PC-3 (cell line): ENCODE data around the gene PPP2R5B. TPM values are rescaled to one million over a fixed set of nuclear protein-coding genes. Genes with fewer than 3 reads are reported as not detected.

Experiments
- ATAC-seq: fragments of 200-7000 bp; cut with Tn5 transposase; 2 replicates; pipeline ENCODE4 v1.9.1; 2020; ENCODE audit warnings: mild to moderate bottlenecking, moderate library complexity
- BruUV-seq: library from RNA; stranded (reverse); fragments of 400-500 nt; replicated peaks from 2 replicates; lab custom pipeline; 2021; lab: Mats Ljungman, UMichigan
- CTCF ChIA-PET: fragments of 300-600 bp; sonication (Branson Sonifier 250); formaldehyde crosslinking; loops from one replicate; lab custom pipeline; 2022; ENCODE audit warnings: antibody characterized with exemption; lab: Charles Lee
- POLR2A ChIA-PET: fragments of 300-600 bp; sonication (Branson Sonifier 250); formaldehyde crosslinking; loops from one replicate; lab custom pipeline; 2022; ENCODE audit warnings: antibody characterized with exemption; ENCODE audit not compliant: unreplicated experiment; lab: Charles Lee
- DNase-seq: peaks from one replicate; pipeline ENCODE4 v3.0.0-alpha.2; 2015
- H2AFZ ChIP-seq: fragments of 300-600 bp; sonication (generic); 2 replicates; pipeline ENCODE4 v1.6.0; 2016; ENCODE audit warnings: antibody characterized with exemption, low read length
- H3F3A ChIP-seq: fragments of 300-600 bp; sonication (generic); one replicate; pipeline ENCODE4 v1.6.0; 2017; ENCODE audit warnings: antibody characterized with exemption, low read length, control low read depth, mild to moderate bottlenecking; ENCODE audit not compliant: unreplicated experiment
- H3K27ac ChIP-seq: fragments of 300-600 bp; sonication (generic); 2 replicates; pipeline ENCODE4 v1.5.1; 2016; ENCODE audit warnings: mild to moderate bottlenecking, low read length
- H3K27me3 ChIP-seq: fragments of 300-600 bp; sonication (generic); 2 replicates; pipeline ENCODE4 v1.6.1; 2016; ENCODE audit warnings: low read length, mixed read lengths
- H3K36me3 ChIP-seq: fragments of 300-600 bp; sonication (generic); 2 replicates; pipeline ENCODE4 v1.6.1; 2016; ENCODE audit warnings: low read depth, mixed run types, low read length, mixed read lengths
- H3K4me1 ChIP-seq: fragments of 300-600 bp; sonication (generic); 2 replicates; pipeline ENCODE4 v1.5.1; 2016; ENCODE audit warnings: low read length; ENCODE audit not compliant: insufficient read depth
- H3K4me2 ChIP-seq: fragments of 300-600 bp; sonication (generic); 2 replicates; pipeline ENCODE4 v1.6.0; 2016; ENCODE audit warnings: low read length
- H3K4me3 ChIP-seq: fragments of 300-600 bp; sonication (generic); 2 replicates; pipeline ENCODE4 v1.5.1; 2016; ENCODE audit warnings: mild to moderate bottlenecking, low read length, mixed read lengths
- H3K79me2 ChIP-seq: fragments of 300-600 bp; sonication (generic); 2 replicates; pipeline ENCODE4 v1.6.1; 2017; ENCODE audit warnings: low read length, mixed read lengths
- H3K9ac ChIP-seq: fragments of 300-600 bp; sonication (generic); 2 replicates; pipeline ENCODE4 v1.6.0; 2016; ENCODE audit warnings: mild to moderate bottlenecking, low read length
- H3K9me2 ChIP-seq: fragments of 300-600 bp; sonication (generic); replicated peaks from 2 replicates; pipeline ENCODE4 v1.6.1; 2016; ENCODE audit warnings: mixed run types, low read length, mixed read lengths
- H3K9me3 ChIP-seq: fragments of 300-600 bp; sonication (generic); 2 replicates; pipeline ENCODE4 v1.6.1; 2016; ENCODE audit warnings: low read length, mixed read lengths
- H4K20me1 ChIP-seq: fragments of 300-600 bp; sonication (generic); 2 replicates; pipeline ENCODE4 v1.6.1; 2016; ENCODE audit warnings: low read length, mixed read lengths
- EZH2 ChIP-seq: fragments of 300-600 bp; sonication (generic); IDR thresholded peaks from one replicate; pipeline ENCODE4 v1.6.1; 2017; ENCODE audit warnings: antibody characterized with exemption, mild to moderate bottlenecking, low read length; ENCODE audit not compliant: unreplicated experiment
- EZH2phosphoT487 ChIP-seq: fragments of 300-600 bp; sonication (generic); IDR thresholded peaks from 2 replicates; pipeline ENCODE4 v1.6.1; 2018; ENCODE audit warnings: mild to moderate bottlenecking, antibody characterized with exemption, low read length, borderline replicate concordance
- intact Hi-C: fragments of 100-400 bp; cut with micrococcal nuclease; formaldehyde crosslinking; loops from 2 replicates; pipeline ENCODE4 v1.9.0; 2023
- total RNA-seq: library from RNA; depleted of rRNA; stranded (reverse); fragments of >200 nt; gene quantifications from 2 replicates; pipeline ENCODE4 v1.2.3, GENCODE V29; 2014
- TF ChIP-seq, protein P1 (sequence below): fragments of 300-600 bp; sonication (generic); conservative IDR thresholded peaks from 2 replicates; pipeline ENCODE4 v1.5.1; 2017; ENCODE audit warnings: antibody characterized with exemption, low read depth, mild to moderate bottlenecking, low read length

Gene PPP2R5B
- total RNA-seq, 1 experiment from 2014 or later, result 24.9 TPM

DNA sequence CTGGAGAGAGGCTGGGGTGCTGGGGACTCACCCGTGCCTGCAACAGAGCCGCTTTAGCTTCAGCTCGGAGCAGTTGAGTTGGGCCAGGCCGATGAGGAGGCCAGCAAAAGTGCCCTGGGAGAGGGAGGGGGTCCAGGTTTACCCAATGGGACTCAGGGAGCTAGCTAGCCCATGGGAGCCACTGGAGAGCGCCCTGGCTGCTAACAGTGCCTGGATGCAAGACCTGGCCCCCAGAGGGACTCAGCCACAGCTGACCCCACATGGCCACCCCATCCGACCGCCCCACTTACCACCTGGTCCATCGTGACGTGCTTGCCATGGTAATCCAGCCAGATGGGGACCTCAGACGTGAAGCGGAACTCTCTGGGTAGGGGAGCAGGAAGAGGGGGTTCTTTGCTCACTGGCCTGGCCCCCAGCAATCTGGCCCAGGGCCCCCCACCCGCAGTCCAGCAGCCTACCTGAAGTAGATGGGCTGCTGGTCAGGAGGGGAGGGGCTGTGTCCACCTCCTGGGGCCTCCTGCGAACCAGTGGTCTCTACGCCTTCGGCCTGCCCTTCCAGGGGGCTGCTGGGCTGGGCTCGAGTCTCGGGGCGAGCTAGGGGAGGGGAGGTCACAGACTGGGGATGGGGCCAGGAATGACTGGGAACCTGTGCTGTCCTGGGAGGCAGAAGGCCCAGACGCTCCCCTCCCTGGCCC lies 27.0 kb upstream of the PPP2R5B start:
- TF ChIP-seq EZH2phosphoT487 (no peak), EZH2 (no peak)
- TF ChIP-seq, protein P1, sequence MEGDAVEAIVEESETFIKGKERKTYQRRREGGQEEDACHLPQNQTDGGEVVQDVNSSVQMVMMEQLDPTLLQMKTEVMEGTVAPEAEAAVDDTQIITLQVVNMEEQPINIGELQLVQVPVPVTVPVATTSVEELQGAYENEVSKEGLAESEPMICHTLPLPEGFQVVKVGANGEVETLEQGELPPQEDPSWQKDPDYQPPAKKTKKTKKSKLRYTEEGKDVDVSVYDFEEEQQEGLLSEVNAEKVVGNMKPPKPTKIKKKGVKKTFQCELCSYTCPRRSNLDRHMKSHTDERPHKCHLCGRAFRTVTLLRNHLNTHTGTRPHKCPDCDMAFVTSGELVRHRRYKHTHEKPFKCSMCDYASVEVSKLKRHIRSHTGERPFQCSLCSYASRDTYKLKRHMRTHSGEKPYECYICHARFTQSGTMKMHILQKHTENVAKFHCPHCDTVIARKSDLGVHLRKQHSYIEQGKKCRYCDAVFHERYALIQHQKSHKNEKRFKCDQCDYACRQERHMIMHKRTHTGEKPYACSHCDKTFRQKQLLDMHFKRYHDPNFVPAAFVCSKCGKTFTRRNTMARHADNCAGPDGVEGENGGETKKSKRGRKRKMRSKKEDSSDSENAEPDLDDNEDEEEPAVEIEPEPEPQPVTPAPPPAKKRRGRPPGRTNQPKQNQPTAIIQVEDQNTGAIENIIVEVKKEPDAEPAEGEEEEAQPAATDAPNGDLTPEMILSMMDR, result no peak
- H3K9me2 ChIP-seq, result no peaks in the 10 kb centered on the region
- no peaks in the 10 kb centered on the region for H3F3A ChIP-seq
- H3K27ac ChIP-seq, result no peak overlapping the region
- POLR2A ChIA-PET, result no interaction called here
- no peaks in the 10 kb centered on the region for H4K20me1 ChIP-seq
- no peak overlapping the region for H2AFZ ChIP-seq
- no peaks in the 10 kb centered on the region for H3K79me2 ChIP-seq
- H3K4me3 ChIP-seq, result no peak overlapping the region
- H3K4me1 ChIP-seq, result peaks cover 7% of the 10 kb centered on the region; the same call in 1 of the 2 replicates
- CTCF ChIA-PET, result interaction anchor here (0.7 kb wide), 1 partner anchor 20 kb away, joined by 7 read pairs; no protein-coding TSS in a partner anchor
- no peak for ATAC-seq
- no peaks in the 10 kb centered on the region for H3K9me3 ChIP-seq
- peaks cover 12% of the 10 kb centered on the region; the same call in 1 of the 2 replicates for H3K36me3 ChIP-seq
- intact Hi-C loops, result no loop called here
- no peak overlapping the region for H3K4me2 ChIP-seq
- no peaks in the 10 kb centered on the region for H3K27me3 ChIP-seq
- H3K9ac ChIP-seq, result no peak overlapping the region
- no TSS peak for BruUV-seq
- DNase-seq, result no peak

DNA sequence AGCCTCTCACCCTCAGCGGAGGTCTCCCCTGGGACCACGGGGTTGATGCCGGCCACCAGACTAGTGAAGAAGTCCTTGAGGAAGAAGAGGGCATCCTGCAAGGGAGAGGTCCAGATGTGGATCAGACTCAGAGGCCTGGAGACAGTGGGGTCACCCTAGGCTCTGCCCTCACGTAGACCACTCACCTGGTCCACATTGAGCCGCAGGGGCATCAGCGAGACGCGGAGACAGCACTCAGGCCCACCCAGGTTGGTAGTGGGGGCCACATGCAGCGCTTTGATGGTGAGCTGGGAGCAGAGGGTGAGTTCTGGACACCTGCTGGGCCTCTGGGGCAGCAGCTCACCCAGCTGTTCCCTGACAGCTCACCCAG lies 26.4 kb upstream of the PPP2R5B start:
- no peak overlapping the region for H3K4me3 ChIP-seq
- peaks cover 14% of the 10 kb centered on the region for H3K36me3 ChIP-seq
- H3F3A ChIP-seq, result no peaks in the 10 kb centered on the region
- H3K4me2 ChIP-seq, result no peak overlapping the region
- no peaks in the 10 kb centered on the region for H4K20me1 ChIP-seq
- CTCF ChIA-PET, result no interaction called here
- DNase-seq, result no peak
- H3K9me3 ChIP-seq, result no peaks in the 10 kb centered on the region
- TF ChIP-seq, protein P1, result no peak
- TF ChIP-seq EZH2phosphoT487 (no peak), EZH2 (no peak)
- no peaks in the 10 kb centered on the region for H3K27me3 ChIP-seq
- no peak for ATAC-seq
- H3K9ac ChIP-seq, result no peak overlapping the region
- intact Hi-C loops, result no loop called here
- no peak overlapping the region for H3K27ac ChIP-seq
- no TSS peak for BruUV-seq
- POLR2A ChIA-PET, result no interaction called here
- peaks cover 7% of the 10 kb centered on the region; the same call in 1 of the 2 replicates for H3K4me1 ChIP-seq
- no peaks in the 10 kb centered on the region for H3K9me2 ChIP-seq
- H2AFZ ChIP-seq, result no peak overlapping the region
- H3K79me2 ChIP-seq, result no peaks in the 10 kb centered on the region

DNA sequence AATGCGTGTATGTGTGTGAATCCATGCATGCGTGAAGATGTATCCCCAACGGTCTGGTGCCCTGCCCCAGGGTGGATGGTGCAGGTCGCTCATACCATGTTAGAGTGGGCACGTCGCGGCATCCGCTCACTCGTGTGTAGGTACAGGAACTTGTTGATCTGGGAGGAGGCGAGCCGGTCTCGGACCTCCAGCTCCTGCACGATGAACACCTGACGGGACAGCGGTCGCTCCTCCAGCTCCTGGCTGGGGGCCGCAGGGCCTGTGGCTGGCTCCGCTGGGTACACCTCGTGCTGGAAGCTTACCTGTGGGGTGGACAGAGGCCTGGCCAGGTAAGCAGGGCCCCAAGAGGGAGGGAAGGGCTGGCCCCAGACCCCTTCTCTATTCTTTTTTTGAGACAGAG lies 25.9 kb upstream of the PPP2R5B start:
- Histone ChIP-seq H3K9ac (no peak overlapping the region), H3F3A (no peaks in the 10 kb centered on the region), H2AFZ (no peak overlapping the region), H3K4me1 (peaks cover 7% of the 10 kb centered on the region; the same call in 1 of the 2 replicates), H3K27me3 (no peaks in the 10 kb centered on the region), H4K20me1 (no peaks in the 10 kb centered on the region), H3K9me2 (no peaks in the 10 kb centered on the region), H3K27ac (no peak overlapping the region), H3K9me3 (no peaks in the 10 kb centered on the region), H3K79me2 (no peaks in the 10 kb centered on the region), H3K4me2 (no peak overlapping the region), H3K4me3 (no peak overlapping the region), H3K36me3 (peaks cover 15% of the 10 kb centered on the region)
- intact Hi-C loops, result no loop called here
- DNase-seq (no peak), ATAC-seq (no peak)
- TF ChIP-seq EZH2phosphoT487 (no peak), EZH2 (no peak)
- TF ChIP-seq, protein P1, result no peak
- no TSS peak for BruUV-seq
- ChIA-PET POLR2A (no interaction called here), CTCF (no interaction called here)
